Type B pancreatic cell (in vitro differentiated cells): ENCODE measurements around the gene CYP2B6. TPM values are rescaled to one million over a fixed set of nuclear protein-coding genes. Genes with fewer than 3 reads are reported as not detected.

Source experiments
- DNase-seq: peaks from one replicate; pipeline ENCODE4 v3.0.0; 2021; ENCODE audit warnings: mixed read lengths; ENCODE audit not compliant: unreplicated experiment; ENCODE audit errors: extremely low spot score
- H3K27ac Mint-ChIP-seq: 2 replicates; pipeline ENCODE4 v1.8.0; 2021; ENCODE audit warnings: mild to moderate bottlenecking, mixed read lengths
- H3K27me3 Mint-ChIP-seq: 2 replicates; pipeline ENCODE4 v1.8.0; 2021; ENCODE audit warnings: mixed read lengths
- H3K36me3 Mint-ChIP-seq: 2 replicates; pipeline ENCODE4 v1.8.0; 2021; ENCODE audit warnings: mixed read lengths
- H3K4me1 Mint-ChIP-seq: one replicate; pipeline ENCODE4 v1.8.0; 2021; ENCODE audit warnings: mixed read lengths; ENCODE audit not compliant: unreplicated experiment
- H3K4me3 Mint-ChIP-seq: 2 replicates; pipeline ENCODE4 v1.8.0; 2021; ENCODE audit warnings: mild to moderate bottlenecking, mixed read lengths
- H3K9me3 Mint-ChIP-seq: 2 replicates; pipeline ENCODE4 v1.8.0; 2021; ENCODE audit warnings: mixed read lengths
- total RNA-seq: library from RNA; stranded (reverse); gene quantifications from 2 replicates; pipeline ENCODE4 v1.2.1, GENCODE V29; 2021; ENCODE audit warnings: low replicate concordance
- TF ChIP-seq, protein P1 (sequence below): fragments of 200-600 bp; sonication (generic); conservative IDR thresholded peaks from 2 replicates; pipeline ENCODE4 v1.5.0; 2021; ENCODE audit warnings: antibody characterized with exemption, mild to moderate bottlenecking

The CYP2B6 gene
- total RNA-seq, 1 donor from 2014 or later = 0.53 TPM

DNA sequence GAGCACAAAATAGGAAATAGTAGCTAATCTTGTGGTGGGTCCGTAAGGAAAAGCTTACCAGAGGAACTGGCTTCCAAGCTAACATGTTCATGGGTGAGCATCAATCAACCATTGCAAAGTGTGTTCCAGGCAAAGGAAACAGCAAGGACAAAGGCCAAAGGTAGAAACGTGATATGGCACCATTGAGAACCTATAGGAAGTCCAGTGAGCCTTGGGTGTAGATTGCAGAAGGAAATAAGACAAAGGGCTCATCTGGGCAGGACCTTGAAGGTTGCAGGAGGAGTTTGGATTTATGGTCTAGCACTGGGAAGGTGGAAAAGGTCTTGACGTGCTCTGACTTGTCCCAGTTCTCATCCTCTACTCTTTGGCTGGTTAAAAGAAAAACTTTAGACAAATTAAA, 22.3 kb downstream of the CYP2B6 start:
- no peak for DNase-seq
- Mint-ChIP-seq H3K27me3 (peaks cover 24% of the 10 kb centered on the region), H3K4me1 (no peaks in the 10 kb centered on the region), H3K27ac (no peak overlapping the region), H3K4me3 (no peak overlapping the region), H3K9me3 (no peaks in the 10 kb centered on the region), H3K36me3 (no peaks in the 10 kb centered on the region)
- TF ChIP-seq, protein P1, sequence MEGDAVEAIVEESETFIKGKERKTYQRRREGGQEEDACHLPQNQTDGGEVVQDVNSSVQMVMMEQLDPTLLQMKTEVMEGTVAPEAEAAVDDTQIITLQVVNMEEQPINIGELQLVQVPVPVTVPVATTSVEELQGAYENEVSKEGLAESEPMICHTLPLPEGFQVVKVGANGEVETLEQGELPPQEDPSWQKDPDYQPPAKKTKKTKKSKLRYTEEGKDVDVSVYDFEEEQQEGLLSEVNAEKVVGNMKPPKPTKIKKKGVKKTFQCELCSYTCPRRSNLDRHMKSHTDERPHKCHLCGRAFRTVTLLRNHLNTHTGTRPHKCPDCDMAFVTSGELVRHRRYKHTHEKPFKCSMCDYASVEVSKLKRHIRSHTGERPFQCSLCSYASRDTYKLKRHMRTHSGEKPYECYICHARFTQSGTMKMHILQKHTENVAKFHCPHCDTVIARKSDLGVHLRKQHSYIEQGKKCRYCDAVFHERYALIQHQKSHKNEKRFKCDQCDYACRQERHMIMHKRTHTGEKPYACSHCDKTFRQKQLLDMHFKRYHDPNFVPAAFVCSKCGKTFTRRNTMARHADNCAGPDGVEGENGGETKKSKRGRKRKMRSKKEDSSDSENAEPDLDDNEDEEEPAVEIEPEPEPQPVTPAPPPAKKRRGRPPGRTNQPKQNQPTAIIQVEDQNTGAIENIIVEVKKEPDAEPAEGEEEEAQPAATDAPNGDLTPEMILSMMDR = no peak

DNA sequence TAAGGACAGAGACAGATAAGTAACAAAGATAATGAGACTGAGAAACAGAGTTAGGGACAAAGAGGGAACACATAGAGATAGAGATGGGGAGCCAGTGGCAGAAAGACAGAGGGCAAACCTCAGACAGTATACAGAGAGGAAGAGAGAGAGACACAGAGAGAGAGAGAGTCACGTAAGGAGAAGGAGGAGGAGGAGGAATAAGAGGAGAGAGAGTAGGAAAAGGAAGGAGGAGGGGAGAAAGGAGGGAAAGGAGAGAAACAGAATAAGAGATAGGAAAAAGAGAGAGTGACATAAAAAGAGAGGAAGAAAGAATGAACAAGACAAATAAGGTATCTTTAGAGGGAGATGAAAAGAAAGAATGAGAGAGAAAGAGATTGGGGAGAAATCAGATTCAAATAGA, 23.6 kb downstream of the CYP2B6 start:
- Mint-ChIP-seq H3K27ac (no peak overlapping the region), H3K4me3 (no peak overlapping the region), H3K9me3 (no peaks in the 10 kb centered on the region), H3K4me1 (no peaks in the 10 kb centered on the region), H3K27me3 (peaks cover 18% of the 10 kb centered on the region), H3K36me3 (no peaks in the 10 kb centered on the region)
- TF ChIP-seq, protein P1 = no peak
- DNase-seq = no peak

DNA sequence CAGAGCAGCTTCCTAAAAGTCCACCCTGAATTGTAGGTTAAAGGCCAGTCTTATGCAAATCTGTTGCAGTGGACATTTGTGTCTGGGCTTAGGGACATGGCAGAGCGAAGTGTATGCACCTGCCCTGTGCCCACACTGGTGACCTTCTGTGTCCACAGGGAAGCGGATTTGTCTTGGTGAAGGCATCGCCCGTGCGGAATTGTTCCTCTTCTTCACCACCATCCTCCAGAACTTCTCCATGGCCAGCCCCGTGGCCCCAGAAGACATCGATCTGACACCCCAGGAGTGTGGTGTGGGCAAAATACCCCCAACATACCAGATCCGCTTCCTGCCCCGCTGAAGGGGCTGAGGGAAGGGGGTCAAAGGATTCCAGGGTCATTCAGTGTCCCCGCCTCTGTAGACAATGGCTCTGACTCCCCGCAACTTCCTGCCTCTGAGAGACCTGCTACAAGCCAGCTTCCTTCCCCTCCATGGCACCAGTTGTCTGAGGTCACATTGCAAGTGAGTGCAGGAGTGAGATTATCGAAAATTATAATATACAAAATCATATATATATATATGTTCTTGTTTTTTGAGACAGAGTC, 25.5 kb downstream of the CYP2B6 start:
- Mint-ChIP-seq H3K27me3 (peaks cover 6% of the 10 kb centered on the region), H3K9me3 (no peaks in the 10 kb centered on the region), H3K27ac (no peak overlapping the region), H3K4me3 (no peak overlapping the region), H3K4me1 (no peaks in the 10 kb centered on the region), H3K36me3 (no peaks in the 10 kb centered on the region)
- TF ChIP-seq, protein P1 = no peak
- DNase-seq = no peak

DNA sequence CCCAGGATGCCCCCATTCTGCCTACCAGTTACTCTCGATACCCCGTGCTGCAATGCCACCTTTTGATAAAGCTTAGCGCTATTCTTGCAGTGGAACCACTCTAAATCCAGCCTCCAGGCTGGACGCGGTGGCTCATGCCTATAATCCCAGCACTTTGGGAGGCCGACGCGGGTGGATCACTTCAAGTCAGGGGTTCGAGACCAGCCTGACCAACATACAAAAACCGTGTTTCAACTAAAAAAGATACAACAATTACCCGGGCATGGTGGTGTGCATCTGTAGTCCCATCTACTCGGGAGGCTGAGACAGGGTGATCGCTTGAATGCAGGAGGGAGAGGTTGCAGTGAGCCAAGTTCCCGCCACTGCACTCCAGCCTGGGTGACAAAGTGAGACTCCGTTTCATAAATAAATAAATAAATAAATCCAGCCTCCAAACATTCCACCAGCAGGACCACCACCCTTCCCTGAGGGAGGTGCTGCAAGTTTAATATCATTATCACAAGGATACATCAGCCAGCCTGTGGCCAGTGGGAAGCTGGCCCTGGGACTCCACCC, 27.7 kb downstream of the CYP2B6 start:
- Mint-ChIP-seq H3K4me3 (no peak overlapping the region), H3K4me1 (no peaks in the 10 kb centered on the region), H3K27ac (no peak overlapping the region), H3K9me3 (no peaks in the 10 kb centered on the region), H3K36me3 (no peaks in the 10 kb centered on the region), H3K27me3 (peaks cover 5% of the 10 kb centered on the region)
- DNase-seq = no peak
- TF ChIP-seq, protein P1 = no peak

DNA sequence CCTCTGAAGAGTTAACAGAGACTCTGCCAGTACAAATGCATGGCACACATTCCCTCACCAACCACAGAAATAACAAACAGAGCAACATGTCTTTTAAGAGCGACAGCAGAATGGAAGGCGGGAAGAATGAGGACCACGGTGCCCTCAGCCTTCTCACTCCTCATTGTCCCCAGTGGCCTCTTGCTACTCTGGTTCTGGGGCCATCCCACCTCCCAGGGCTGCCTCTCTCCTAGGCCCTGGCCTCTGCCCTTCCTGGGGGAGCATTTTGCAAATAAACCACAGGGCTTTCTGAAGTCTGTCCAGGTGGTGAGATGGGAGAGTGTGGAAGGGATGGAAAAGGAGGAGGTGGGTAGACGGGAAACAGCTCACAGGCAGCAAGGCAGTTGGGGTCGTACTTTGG, 28.3 kb downstream of the CYP2B6 start:
- no peaks in the 10 kb centered on the region for H3K4me1 Mint-ChIP-seq
- no peak overlapping the region for H3K27ac Mint-ChIP-seq
- H3K9me3 Mint-ChIP-seq = no peaks in the 10 kb centered on the region
- no peak overlapping the region for H3K4me3 Mint-ChIP-seq
- DNase-seq = no peak
- H3K27me3 Mint-ChIP-seq = peaks cover 9% of the 10 kb centered on the region
- H3K36me3 Mint-ChIP-seq = no peaks in the 10 kb centered on the region
- TF ChIP-seq, protein P1 = no peak
